Endothelial cell of umbilical vein (primary cell): ENCODE data around the gene EXOC6B. TPM values are rescaled to one million over a fixed set of nuclear protein-coding genes. Genes with fewer than 3 reads are reported as not detected.
A peak's percentile ranks its signal among the peaks of the same experiment; 100 is the strongest.

Source experiments
- BruUV-seq: library from RNA; stranded (reverse); fragments of 400-500 nt; replicated peaks from 2 replicates; lab custom pipeline; 2021; lab: Mats Ljungman, UMichigan
- CTCF ChIA-PET: fragments of 300-600, 350-600 bp; sonication (Branson Sonifier 250); formaldehyde crosslinking; loops from one replicate; lab custom pipeline; 2021; ENCODE audit warnings: antibody characterized with exemption, inconsistent platforms; lab: Charles Lee
- POLR2A ChIA-PET: fragments of 300-600, 350-600 bp; sonication (Branson Sonifier 250); formaldehyde crosslinking; loops from one replicate; lab custom pipeline; 2021; ENCODE audit warnings: antibody characterized with exemption, inconsistent platforms; lab: Charles Lee
- DNase-seq: peaks from one replicate; pipeline ENCODE4 v3.0.0-alpha.2; 2011; ENCODE audit warnings: low read depth, low spot score
- FAIRE-seq: peaks from 2 replicates; lab custom pipeline; 2011; peaks lifted over from hg19 to GRCh38; lab: Jason Lieb, UNC
- H2AFZ ChIP-seq: 2 replicates; pipeline ENCODE4 v1.6.0; 2012; ENCODE audit warnings: low read depth, low read length, control low read depth, inconsistent platforms
- H3K27ac ChIP-seq: 2 replicates; pipeline ENCODE4 v1.5.1; 2011; ENCODE audit warnings: low read depth, mild to moderate bottlenecking, control low read depth, low read length, moderate library complexity; ENCODE audit not compliant: insufficient read depth
- H3K27me3 ChIP-seq, 2 experiments: 2 replicates each; pipeline versions ENCODE4 v1.6.0 to v1.6.1; 2011; ENCODE audit warnings: low read length in 2 of 2, mixed read lengths in 1 of 2; ENCODE audit not compliant: control insufficient read depth in 2 of 2, insufficient read depth in 2 of 2
- H3K36me3 ChIP-seq, 2 experiments: 2 replicates in 1 of 2; 3 replicates in 1 of 2; pipeline ENCODE4 v1.5.1; 2011; ENCODE audit warnings: low read length in 2 of 2, mild to moderate bottlenecking in 1 of 2, moderate library complexity in 1 of 2; ENCODE audit not compliant: control insufficient read depth in 2 of 2, insufficient read depth in 2 of 2; ENCODE audit errors: extremely low read depth in 1 of 2
- H3K4me1 ChIP-seq: 3 replicates; pipeline ENCODE4 v1.5.1; 2011; ENCODE audit warnings: mild to moderate bottlenecking, low read length; ENCODE audit not compliant: control insufficient read depth, insufficient read depth; ENCODE audit errors: extremely low read depth
- H3K4me2 ChIP-seq: 2 replicates; pipeline ENCODE4 v1.6.1; 2011; ENCODE audit warnings: low read length, control low read depth, mixed read lengths; ENCODE audit not compliant: insufficient read depth
- H3K4me3 ChIP-seq, 3 experiments: fragments of 200-600 bp in 1 of 3; sonication (generic), shearing (Covaris generic) in 1 of 3; replicated peaks in 1 of 3; 2 replicates each; pipeline ENCODE4 v1.5.1; 2011 to 2016; ENCODE audit warnings: control low read depth in 3 of 3, low read length in 3 of 3, mild to moderate bottlenecking in 2 of 3, inconsistent platforms in 1 of 3, low read depth in 1 of 3, moderate library complexity in 1 of 3; ENCODE audit not compliant: insufficient read depth in 1 of 3
- H3K79me2 ChIP-seq: 2 replicates; pipeline ENCODE4 v1.6.0; 2012; ENCODE audit warnings: low read length, inconsistent platforms; ENCODE audit not compliant: control insufficient read depth, insufficient read depth
- H3K9ac ChIP-seq: replicated peaks from 2 replicates; pipeline ENCODE3; 2011; ENCODE audit warnings: low read length, control low read depth; ENCODE audit not compliant: insufficient read depth; ENCODE audit errors: extremely low read depth
- H3K9me1 ChIP-seq: replicated peaks from 3 replicates; pipeline ENCODE4 v1.6.0; 2011; ENCODE audit warnings: mild to moderate bottlenecking, low read length; ENCODE audit not compliant: control insufficient read depth, insufficient read depth; ENCODE audit errors: extremely low read depth
- H3K9me3 ChIP-seq: replicated peaks from 2 replicates; pipeline ENCODE4 v1.5.1; 2012; ENCODE audit warnings: low read length, inconsistent platforms; ENCODE audit not compliant: control insufficient read depth, insufficient read depth
- H4K20me1 ChIP-seq: replicated peaks from 2 replicates; pipeline ENCODE3; 2011; ENCODE audit warnings: mild to moderate bottlenecking, low read length; ENCODE audit not compliant: control insufficient read depth, insufficient read depth; ENCODE audit errors: extremely low read depth
- CTCF ChIP-seq, 2 donors: IDR thresholded peaks; 1 replicate in 1 of 2; 2 replicates in 1 of 2; pipeline ENCODE4 v1.5.1; 2011; ENCODE audit warnings: low read length in 2 of 2, mild to moderate bottlenecking in 2 of 2, moderate library complexity in 2 of 2, control low read depth in 1 of 2, inconsistent platforms in 1 of 2, low read depth in 1 of 2; ENCODE audit not compliant: insufficient read depth in 1 of 2; ENCODE audit errors: extremely low read depth in 1 of 2
- JUN ChIP-seq: IDR thresholded peaks from 2 replicates; pipeline ENCODE4 v1.6.1; 2011; ENCODE audit warnings: borderline replicate concordance, low read depth; ENCODE audit not compliant: insufficient read length, insufficient read depth
- POLR2A ChIP-seq: IDR thresholded peaks from 2 replicates; pipeline ENCODE4 v1.6.1; 2012; ENCODE audit warnings: low read depth, mild to moderate bottlenecking, control low read depth, low read length
- dilution Hi-C: fragments of 300-500 bp; cut with MboI; formaldehyde crosslinking; loops from one replicate; pipeline ENCODE4 v1.15.0; 2019; ENCODE audit warnings: low sequenced_read_pairs; ENCODE audit not compliant: extremely low pct_ligation_motif_present
- intact Hi-C: fragments of 100-400 bp; cut with micrococcal nuclease; formaldehyde crosslinking; loops from one replicate; pipeline ENCODE4 v1.10.0; 2022
- polyA plus RNA-seq, 4 experiments: library from polyadenylated mRNA; depleted of rRNA in 3 of 4; stranded (reverse) in 3 of 4; unstranded in 1 of 4; fragments of >200 nt; gene quantifications; 2 replicates each; pipeline versions ENCODE4 v1.2.1 to v1.2.3, GENCODE V29; 2011 to 2012; ENCODE audit warnings: missing spikeins in 1 of 4
- total RNA-seq: library from RNA; stranded (reverse); gene quantifications from 2 replicates; pipeline ENCODE4 v1.2.3, GENCODE V29; 2021

EXOC6B gene
- total and polyA plus RNA-seq, 2 donors (not counting 3 experiments of a cell fraction or from before 2014, with no cell fraction given): 10.8 to 34.8 TPM

- Histone ChIP-seq H3K4me3 (no peak overlapping the region), H3K9ac (no peak overlapping the region), H3K4me2 (no peak overlapping the region), H2AFZ (no peak overlapping the region), H3K79me2 (no peaks in the 10 kb centered on the region), H4K20me1 (no peaks in the 10 kb centered on the region), H3K27me3 (peaks cover 24 to 41% of the 10 kb centered on the region in 2 experiments), H3K9me1 (no peaks in the 10 kb centered on the region), H3K4me1 (peaks cover 6% of the 10 kb centered on the region), H3K9me3 (no peaks in the 10 kb centered on the region), H3K27ac (no peak overlapping the region), H3K36me3 (no peaks in the 10 kb centered on the region)
- dilution Hi-C loops (no loop called here), intact Hi-C loops (loop anchor here (1.0 to 10.0 kb wide), 3 partner anchors 48 to 255 kb away; no protein-coding TSS in a partner anchor)
- BruUV-seq: no TSS peak
- peak; percentile 71 for DNase-seq
- peak; percentile 89 for FAIRE-seq
- ChIA-PET POLR2A (no interaction called here), CTCF (interaction anchor here (0.5 to 6.2 kb wide), 27 partner anchors 9 to 1292 kb away, joined by 3 to 118 read pairs (median 4); partner anchors contain the start of gene SPR)
- TF ChIP-seq POLR2A: no peak
- TF ChIP-seq CTCF (IDR thresholded peaks at IDR 0.05; ENCODE audit: extremely low read depth in 1 of 2, insufficient read depth in 1 of 2, low read depth in 1 of 2, low read length in 2 of 2): peak; percentile 61 to 68
Measured at GRCh38 chr2:72859831-72860262, 34.0 kb upstream of the EXOC6B start.

- Histone ChIP-seq H3K27ac (no peak overlapping the region), H3K4me2 (no peak overlapping the region), H3K4me3 (no peak overlapping the region), H3K9me3 (no peaks in the 10 kb centered on the region), H4K20me1 (no peaks in the 10 kb centered on the region), H3K4me1 (no peaks in the 10 kb centered on the region), H3K79me2 (no peaks in the 10 kb centered on the region), H3K9ac (no peak overlapping the region), H3K36me3 (no peaks in the 10 kb centered on the region), H3K9me1 (no peaks in the 10 kb centered on the region), H3K27me3 (peaks cover 20 to 26% of the 10 kb centered on the region in 2 experiments), H2AFZ (no peak overlapping the region)
- DNase-seq: no peak
- POLR2A ChIA-PET: no interaction called here
- no TSS peak for BruUV-seq
- dilution Hi-C loops: no loop called here
- no peak for FAIRE-seq
- no peak for TF ChIP-seq POLR2A
- TF ChIP-seq CTCF (IDR thresholded peaks at IDR 0.05; ENCODE audit: extremely low read depth in 1 of 2, insufficient read depth in 1 of 2, low read depth in 1 of 2, low read length in 2 of 2): no peak
- no peak for TF ChIP-seq JUN
- CTCF ChIA-PET: interaction anchor here (0.9 to 1.5 kb wide), 3 partner anchors 9 to 326 kb away, joined by 3 to 8 read pairs (median 4); no protein-coding TSS in a partner anchor
- intact Hi-C loops: no loop called here
Measured at GRCh38 chr2:72851333-72851732, 25.5 kb upstream of the EXOC6B start.
